ENCODE data around the gene STEAP4.
"Not testable (repeated sequence)": the region's sequence is repeated elsewhere in the genome, so short reads cannot be mapped to it uniquely, and the experiment has no call there.

The STEAP4 gene

GRCh38 chr7:88311675-88312036 lies 5.0 kb upstream of the STEAP4 start:
- no peak for DNase-seq

- no peak for DNase-seq
These were observed 4.4 kb upstream of the STEAP4 start for GRCh38 chr7:88310956-88311674.

- DNase-seq: no peak
These were observed 3.1 kb upstream of the STEAP4 start for GRCh38 chr7:88309819-88310218.

GRCh38 chr7:88307823-88308222 lies 1.1 kb upstream of the STEAP4 start:
- DNase-seq: no peak

- DNase-seq: no peak
These were observed 718 bp upstream of the STEAP4 start for GRCh38 chr7:88307412-88307811.

- no peak for DNase-seq
These were observed 1.6 kb downstream of the STEAP4 start for GRCh38 chr7:88305044-88305443.

- no peak for DNase-seq
These were observed 4.2 kb downstream of the STEAP4 start for GRCh38 chr7:88302486-88302885.

GRCh38 chr7:88301924-88302323 lies 4.8 kb downstream of the STEAP4 start:
- no peak for DNase-seq

GRCh38 chr7:88300401-88300945 lies 6.2 kb downstream of the STEAP4 start:
- no peak for DNase-seq

- no peak for DNase-seq
These were observed 7.6 kb downstream of the STEAP4 start for GRCh38 chr7:88299126-88299525.

GRCh38 chr7:88293866-88294265 lies 12.8 kb downstream of the STEAP4 start:
- DNase-seq: no peak

GRCh38 chr7:88291398-88292173 lies 15.1 kb downstream of the STEAP4 start:
- no peak for DNase-seq

GRCh38 chr7:88290491-88290890 lies 16.2 kb downstream of the STEAP4 start:
- DNase-seq: no peak

GRCh38 chr7:88289564-88290025 lies 17.1 kb downstream of the STEAP4 start:
- DNase-seq: no peak

- DNase-seq: no peak
These were observed 24.9 kb downstream of the STEAP4 start for GRCh38 chr7:88281749-88282148.

GRCh38 chr7:88280801-88281200 lies 25.9 kb downstream of the STEAP4 start:
- no peak for DNase-seq

- DNase-seq: no peak
These were observed 27.4 kb downstream of the STEAP4 start for GRCh38 chr7:88279323-88279722.

GRCh38 chr7:88278881-88279280 lies 27.8 kb downstream of the STEAP4 start:
- no peak for DNase-seq

GRCh38 chr7:88276605-88277153 lies 30.0 kb downstream of the STEAP4 start:
- DNase-seq: no peak

GRCh38 chr7:88274856-88275255 lies 31.8 kb downstream of the STEAP4 start:
- not testable (repeated sequence) for DNase-seq

GRCh38 chr7:88269586-88269985 lies 37.1 kb downstream of the STEAP4 start:
- no peak for DNase-seq

GRCh38 chr7:88268858-88269257 lies 37.8 kb downstream of the STEAP4 start:
- no peak for DNase-seq

- DNase-seq: no peak
These were observed 38.6 kb downstream of the STEAP4 start for GRCh38 chr7:88268051-88268450.

GRCh38 chr7:88267421-88267820 lies 39.3 kb downstream of the STEAP4 start:
- no peak for DNase-seq
